HepG2 (cell line): ENCODE measurements around the gene DDX46. TPM values are rescaled to one million over a fixed set of nuclear protein-coding genes. Genes with fewer than 3 reads are reported as not detected.

Experiments used
- AKAP8 ChIP-seq: sonication (generic); formaldehyde crosslinking; IDR thresholded peaks from 2 replicates; pipeline ENCODE4 v1.5.1; 2020; ENCODE audit warnings: mild to moderate bottlenecking, missing genetic modification reagents
- HHEX ChIP-seq: IDR thresholded peaks from 2 replicates; pipeline ENCODE4 v1.6.1; 2016; ENCODE audit warnings: control low read depth
- HOXA7 ChIP-seq: sonication (generic); formaldehyde crosslinking; IDR thresholded peaks from 2 replicates; pipeline ENCODE4 v1.8.1; 2022; ENCODE audit warnings: mild to moderate bottlenecking, missing genetic modification reagents, moderate library complexity
- IKZF1 ChIP-seq: fragments of 450-650 bp; IDR thresholded peaks from 2 replicates; pipeline ENCODE4 v1.7.1; 2016
- KAT7 ChIP-seq: IDR thresholded peaks from 2 replicates; pipeline ENCODE4 v1.6.1; 2018; ENCODE audit warnings: borderline replicate concordance, missing compliant biosample characterization
- KMT2B ChIP-seq: IDR thresholded peaks from 2 replicates; pipeline ENCODE4 v1.6.1; 2016; ENCODE audit warnings: missing genetic modification reagents, missing compliant biosample characterization
- NR2C2 ChIP-seq: sonication (generic); formaldehyde crosslinking; IDR thresholded peaks from 2 replicates; pipeline ENCODE4 v1.4.0; 2020; ENCODE audit warnings: missing genetic modification reagents, mild to moderate bottlenecking, moderate library complexity, borderline replicate concordance
- PITX1 ChIP-seq: sonication (generic); formaldehyde crosslinking; IDR thresholded peaks from 2 replicates; pipeline ENCODE4 v1.5.1; 2020; ENCODE audit warnings: mild to moderate bottlenecking, missing genetic modification reagents
- POLR2AphosphoS5 ChIP-seq: IDR thresholded peaks from 2 replicates; pipeline ENCODE4 v1.6.1; 2012; ENCODE audit warnings: low read depth, low read length
- RBM39 ChIP-seq: fragments of 200-400 bp; formaldehyde crosslinking; IDR thresholded peaks from one replicate; pipeline ENCODE4 v1.6.1; 2018; ENCODE audit warnings: antibody characterized with exemption, mild to moderate bottlenecking, low read depth, low read length; ENCODE audit not compliant: poor library complexity, severe bottlenecking
- TCF12 ChIP-seq, 2 experiments: fragments of 450-650 bp in 1 of 2; sonication (generic) in 1 of 2; formaldehyde crosslinking in 1 of 2; IDR thresholded peaks; 2 replicates each; pipeline versions ENCODE4 v1.6.1 to v1.8.0; 2017 to 2022; ENCODE audit warnings: antibody characterized with exemption in 1 of 2, mild to moderate bottlenecking in 1 of 2, missing genetic modification reagents in 1 of 2, moderate library complexity in 1 of 2
- TCF7L2 ChIP-seq: IDR thresholded peaks from 2 replicates; pipeline ENCODE4 v1.6.1; 2011; ENCODE audit warnings: mild to moderate bottlenecking, low read depth, low read length, moderate library complexity
- TGIF2 ChIP-seq: IDR thresholded peaks from 2 replicates; pipeline ENCODE4 v1.6.1; 2016; ENCODE audit warnings: control low read depth, missing compliant biosample characterization
- ZMAT3 ChIP-seq: sonication (generic); formaldehyde crosslinking; conservative IDR thresholded peaks from 2 replicates; pipeline ENCODE4 v1.7.0; 2021; ENCODE audit warnings: missing genetic modification reagents
- ZNF232 ChIP-seq: sonication (generic); formaldehyde crosslinking; IDR thresholded peaks from 2 replicates; pipeline ENCODE4 v1.4.0; 2020; ENCODE audit warnings: missing genetic modification reagents, borderline replicate concordance
- ZNF282 ChIP-seq: fragments of 450-650 bp; IDR thresholded peaks from 2 replicates; pipeline ENCODE4 v1.6.1; 2018; ENCODE audit not compliant: partially characterized antibody
- polyA plus RNA-seq, 8 experiments: library from polyadenylated mRNA; depleted of rRNA in 3 of 8; stranded (reverse) in 7 of 8; unstranded in 1 of 8; fragments of >200 nt; fragmentation: Illumina TruSeq in 4 of 8; extraction: Trizol in 4 of 8; gene quantifications; 2 replicates each; pipeline versions ENCODE4 v1.2.1 to v1.2.3, GENCODE V29; 2011 to 2016; ENCODE audit warnings: low read depth in 4 of 8, missing spikeins in 1 of 8, mixed read lengths in 1 of 8; ENCODE audit not compliant: insufficient read depth in 1 of 8
- total RNA-seq, 5 experiments: library from RNA; depleted of rRNA; stranded (reverse); fragments of >200 nt; fragmentation: Illumina TruSeq; extraction: Trizol; gene quantifications; 2 replicates each; pipeline ENCODE4 v1.2.3, GENCODE V29; 2016; ENCODE audit warnings: low read depth in 1 of 5
- TF ChIP-seq, protein P1 (sequence below): sonication (generic); formaldehyde crosslinking; IDR thresholded peaks from 2 replicates; pipeline ENCODE4 v1.8.1; 2023; ENCODE audit warnings: mild to moderate bottlenecking, missing genetic modification reagents
- TF ChIP-seq, protein P2 (sequence below): sonication (generic); formaldehyde crosslinking; IDR thresholded peaks from 2 replicates; pipeline ENCODE4 v1.8.1; 2023; ENCODE audit warnings: mild to moderate bottlenecking, moderate library complexity, missing genetic modification reagents
- TF ChIP-seq, protein P3 (sequence below): IDR thresholded peaks from 2 replicates; pipeline ENCODE4 v1.6.1; 2012; ENCODE audit warnings: inconsistent platforms
- TF ChIP-seq, protein P4 (sequence below): sonication (generic); formaldehyde crosslinking; IDR thresholded peaks from 2 replicates; pipeline ENCODE4 v1.4.0; 2020; ENCODE audit warnings: missing genetic modification reagents
- TF ChIP-seq, protein P5 (sequence below): sonication (generic); formaldehyde crosslinking; IDR thresholded peaks from 2 replicates; pipeline ENCODE4 v1.4.0; 2020; ENCODE audit warnings: missing genetic modification reagents, mild to moderate bottlenecking, borderline replicate concordance
- TF ChIP-seq, protein P6 (sequence below), 2 experiments: sonication (generic) in 1 of 2; formaldehyde crosslinking in 1 of 2; IDR thresholded peaks; 2 replicates each; pipeline versions ENCODE4 v1.4.0 to v1.6.1; 2018 to 2020; ENCODE audit warnings: missing genetic modification reagents in 2 of 2, borderline replicate concordance in 1 of 2, low read depth in 1 of 2, mild to moderate bottlenecking in 1 of 2, missing biosample characterization in 1 of 2

Gene DDX46
- total and polyA plus RNA-seq, 2 of the 13 experiments (the other 11 are each of a cell fraction or from before 2014, with no cell fraction given) = 27.3 to 59.3 TPM

DNA sequence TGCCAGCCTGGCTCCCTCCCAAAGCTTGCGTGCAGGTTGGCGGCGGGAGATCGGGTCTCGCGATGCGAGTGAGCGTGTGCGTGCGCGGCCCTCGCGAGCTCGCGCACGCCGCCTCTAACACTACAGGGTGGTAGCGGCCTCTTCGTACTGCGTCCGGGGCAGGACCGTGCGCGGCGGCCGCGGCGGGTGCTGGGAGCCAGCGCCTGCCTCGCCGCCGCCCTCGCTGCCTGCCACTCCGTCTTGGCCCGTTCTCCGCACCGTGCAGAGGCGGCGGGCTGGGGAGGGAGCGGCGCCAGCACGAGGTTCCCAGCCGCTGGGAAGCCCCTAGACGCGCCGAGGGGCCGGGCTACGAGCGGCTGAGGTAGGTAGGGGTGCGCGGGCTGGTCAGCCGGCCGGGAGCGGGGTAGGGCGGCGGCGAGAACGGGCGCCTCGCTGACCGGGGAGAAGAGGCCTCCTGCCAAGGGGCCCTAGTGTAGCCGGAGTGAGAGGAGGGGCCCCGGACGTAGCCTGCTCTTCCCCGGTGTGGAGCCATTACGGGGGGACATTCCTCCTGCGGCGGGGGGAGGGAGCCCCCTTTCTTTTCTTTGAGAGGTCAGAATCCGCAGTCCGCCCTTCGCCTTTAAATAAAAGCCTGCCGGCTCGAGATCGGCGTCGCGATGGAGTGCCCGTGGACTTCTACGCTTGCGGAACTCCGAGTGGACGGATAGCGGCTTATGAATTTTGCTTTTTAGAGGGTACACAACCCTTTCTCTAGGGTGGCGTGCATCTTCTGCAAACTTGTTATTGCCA, 87.5 kb downstream of the DDX46 start, which contains the start of gene C5orf24 (continued):
- TF ChIP-seq, protein P1, sequence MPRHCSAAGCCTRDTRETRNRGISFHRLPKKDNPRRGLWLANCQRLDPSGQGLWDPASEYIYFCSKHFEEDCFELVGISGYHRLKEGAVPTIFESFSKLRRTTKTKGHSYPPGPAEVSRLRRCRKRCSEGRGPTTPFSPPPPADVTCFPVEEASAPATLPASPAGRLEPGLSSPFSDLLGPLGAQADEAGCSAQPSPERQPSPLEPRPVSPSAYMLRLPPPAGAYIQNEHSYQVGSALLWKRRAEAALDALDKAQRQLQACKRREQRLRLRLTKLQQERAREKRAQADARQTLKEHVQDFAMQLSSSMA (CRISPR knock-in tag) = peak; percentile 89; the same call in 1 of the 2 replicates
- TF ChIP-seq NR2C2 (CRISPR knock-in tag) = peak; percentile 95
- TF ChIP-seq, protein P2, sequence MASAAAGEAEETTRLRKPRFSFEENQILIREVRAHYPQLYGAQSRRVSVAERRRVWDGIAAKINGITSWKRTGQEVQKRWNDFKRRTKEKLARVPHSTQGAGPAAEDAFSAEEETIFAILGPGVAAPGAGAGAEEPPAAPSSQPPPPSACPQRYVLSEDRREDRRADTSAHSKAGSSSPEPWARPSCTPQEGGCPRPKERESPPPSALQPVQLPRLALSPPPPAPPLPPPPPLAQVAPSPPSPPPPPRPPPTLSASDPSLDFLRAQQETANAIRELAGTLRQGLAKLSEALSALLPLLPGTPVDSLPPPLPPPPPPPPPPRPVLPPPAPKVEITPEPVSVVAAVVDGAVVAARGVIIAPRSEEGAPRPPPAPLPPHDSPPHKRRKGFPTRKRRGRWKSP (CRISPR knock-in tag) = peak; percentile 72
- TF ChIP-seq HOXA7 (CRISPR knock-in tag) = no peak
- TF ChIP-seq TCF12 (IDR thresholded peaks at IDR 0.05) = no peak
- TF ChIP-seq TCF12 (CRISPR knock-in tag; IDR thresholded peaks at IDR 0.05) = no peak
- peak; percentile 91 for TF ChIP-seq KMT2B (CRISPR knock-in tag)
- TF ChIP-seq PITX1 = peak; percentile 66; the same call in 1 of the 2 replicates
- no peak for TF ChIP-seq ZNF282
- peak; percentile 91 for TF ChIP-seq ZMAT3 (CRISPR knock-in tag)
- no peak for TF ChIP-seq TCF7L2
- TF ChIP-seq, protein P3, sequence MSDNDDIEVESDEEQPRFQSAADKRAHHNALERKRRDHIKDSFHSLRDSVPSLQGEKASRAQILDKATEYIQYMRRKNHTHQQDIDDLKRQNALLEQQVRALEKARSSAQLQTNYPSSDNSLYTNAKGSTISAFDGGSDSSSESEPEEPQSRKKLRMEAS = peak; percentile 95
- TF ChIP-seq KAT7 (CRISPR knock-in tag) = peak; percentile 57; the same call in 1 of the 2 replicates
- TF ChIP-seq TGIF2 (CRISPR knock-in tag) = no peak
- peak; percentile 92 for TF ChIP-seq AKAP8 (CRISPR knock-in tag)
- TF ChIP-seq, protein P4, sequence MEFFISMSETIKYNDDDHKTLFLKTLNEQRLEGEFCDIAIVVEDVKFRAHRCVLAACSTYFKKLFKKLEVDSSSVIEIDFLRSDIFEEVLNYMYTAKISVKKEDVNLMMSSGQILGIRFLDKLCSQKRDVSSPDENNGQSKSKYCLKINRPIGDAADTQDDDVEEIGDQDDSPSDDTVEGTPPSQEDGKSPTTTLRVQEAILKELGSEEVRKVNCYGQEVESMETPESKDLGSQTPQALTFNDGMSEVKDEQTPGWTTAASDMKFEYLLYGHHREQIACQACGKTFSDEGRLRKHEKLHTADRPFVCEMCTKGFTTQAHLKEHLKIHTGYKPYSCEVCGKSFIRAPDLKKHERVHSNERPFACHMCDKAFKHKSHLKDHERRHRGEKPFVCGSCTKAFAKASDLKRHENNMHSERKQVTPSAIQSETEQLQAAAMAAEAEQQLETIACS (CRISPR knock-in tag) = peak; percentile 100
- peak; percentile 77 for TF ChIP-seq POLR2AphosphoS5
- TF ChIP-seq, protein P5, sequence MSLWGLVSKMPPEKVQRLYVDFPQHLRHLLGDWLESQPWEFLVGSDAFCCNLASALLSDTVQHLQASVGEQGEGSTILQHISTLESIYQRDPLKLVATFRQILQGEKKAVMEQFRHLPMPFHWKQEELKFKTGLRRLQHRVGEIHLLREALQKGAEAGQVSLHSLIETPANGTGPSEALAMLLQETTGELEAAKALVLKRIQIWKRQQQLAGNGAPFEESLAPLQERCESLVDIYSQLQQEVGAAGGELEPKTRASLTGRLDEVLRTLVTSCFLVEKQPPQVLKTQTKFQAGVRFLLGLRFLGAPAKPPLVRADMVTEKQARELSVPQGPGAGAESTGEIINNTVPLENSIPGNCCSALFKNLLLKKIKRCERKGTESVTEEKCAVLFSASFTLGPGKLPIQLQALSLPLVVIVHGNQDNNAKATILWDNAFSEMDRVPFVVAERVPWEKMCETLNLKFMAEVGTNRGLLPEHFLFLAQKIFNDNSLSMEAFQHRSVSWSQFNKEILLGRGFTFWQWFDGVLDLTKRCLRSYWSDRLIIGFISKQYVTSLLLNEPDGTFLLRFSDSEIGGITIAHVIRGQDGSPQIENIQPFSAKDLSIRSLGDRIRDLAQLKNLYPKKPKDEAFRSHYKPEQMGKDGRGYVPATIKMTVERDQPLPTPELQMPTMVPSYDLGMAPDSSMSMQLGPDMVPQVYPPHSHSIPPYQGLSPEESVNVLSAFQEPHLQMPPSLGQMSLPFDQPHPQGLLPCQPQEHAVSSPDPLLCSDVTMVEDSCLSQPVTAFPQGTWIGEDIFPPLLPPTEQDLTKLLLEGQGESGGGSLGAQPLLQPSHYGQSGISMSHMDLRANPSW (CRISPR knock-in tag) = peak; percentile 79; the same call in 1 of the 2 replicates
- TF ChIP-seq ZNF232 = peak; percentile 67; the same call in 1 of the 2 replicates
- TF ChIP-seq RBM39 = peak; percentile 92
- no peak for TF ChIP-seq HHEX (CRISPR knock-in tag)
- no peak for TF ChIP-seq IKZF1
- TF ChIP-seq, protein P6, sequence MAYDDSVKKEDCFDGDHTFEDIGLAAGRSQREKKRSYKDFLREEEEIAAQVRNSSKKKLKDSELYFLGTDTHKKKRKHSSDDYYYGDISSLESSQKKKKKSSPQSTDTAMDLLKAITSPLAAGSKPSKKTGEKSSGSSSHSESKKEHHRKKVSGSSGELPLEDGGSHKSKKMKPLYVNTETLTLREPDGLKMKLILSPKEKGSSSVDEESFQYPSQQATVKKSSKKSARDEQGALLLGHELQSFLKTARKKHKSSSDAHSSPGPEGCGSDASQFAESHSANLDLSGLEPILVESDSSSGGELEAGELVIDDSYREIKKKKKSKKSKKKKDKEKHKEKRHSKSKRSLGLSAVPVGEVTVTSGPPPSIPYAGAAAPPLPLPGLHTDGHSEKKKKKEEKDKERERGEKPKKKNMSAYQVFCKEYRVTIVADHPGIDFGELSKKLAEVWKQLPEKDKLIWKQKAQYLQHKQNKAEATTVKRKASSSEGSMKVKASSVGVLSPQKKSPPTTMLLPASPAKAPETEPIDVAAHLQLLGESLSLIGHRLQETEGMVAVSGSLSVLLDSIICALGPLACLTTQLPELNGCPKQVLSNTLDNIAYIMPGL (CRISPR knock-in tag; IDR thresholded peaks at IDR 0.05; ENCODE audit: borderline replicate concordance in 1 of 2, low read depth in 1 of 2) = peak; percentile 94 to 95
